OCI-LY3 (cell line): ENCODE measurements around the gene GLYATL1B.
"Not testable (repeated sequence)": the region's sequence is repeated elsewhere in the genome, so short reads cannot be mapped to it uniquely, and the experiment has no call there.

Experiments used
- EZH2phosphoT487 ChIP-seq: fragments of 200-600 bp; shearing (Covaris generic); IDR thresholded peaks from 2 replicates; pipeline ENCODE4 v1.6.1; 2018; ENCODE audit warnings: antibody characterized with exemption, mixed run types, low read depth
- TF ChIP-seq, protein P1 (sequence below): fragments of 200-600, 300-600 bp; sonication (generic); IDR thresholded peaks from 2 replicates; pipeline ENCODE4 v1.5.1; 2014; ENCODE audit warnings: antibody characterized with exemption, low read length, low read depth

DNA sequence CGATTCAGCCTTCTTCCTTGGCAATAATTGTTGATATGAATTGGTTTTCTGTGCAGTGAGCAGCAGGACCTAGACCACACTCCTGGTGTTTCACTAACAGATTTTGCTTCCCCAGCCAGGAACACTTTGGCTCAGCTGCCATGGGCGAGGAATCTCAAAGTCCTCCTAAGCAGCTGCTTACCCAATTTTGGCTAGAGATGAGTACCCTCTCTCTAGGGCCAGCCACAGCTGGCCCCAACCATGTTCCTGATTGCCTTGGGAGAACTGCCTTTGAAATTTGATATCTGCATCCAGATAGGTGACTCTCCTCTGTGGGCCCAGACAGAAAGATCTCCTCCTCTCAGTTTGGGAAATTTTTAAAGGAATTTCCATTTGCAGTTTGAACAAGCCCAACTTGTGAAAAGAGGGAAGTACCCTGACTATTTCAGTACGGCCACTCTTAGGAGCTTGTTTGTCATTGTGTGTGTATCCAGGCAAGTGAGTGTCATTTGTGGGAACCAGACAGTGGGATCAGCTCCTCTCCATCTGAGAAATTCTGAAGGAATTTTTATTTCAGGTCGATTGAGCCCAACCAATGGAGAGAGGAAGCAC is 4.6 kb upstream of the GLYATL1B start:
- TF ChIP-seq, protein P1, sequence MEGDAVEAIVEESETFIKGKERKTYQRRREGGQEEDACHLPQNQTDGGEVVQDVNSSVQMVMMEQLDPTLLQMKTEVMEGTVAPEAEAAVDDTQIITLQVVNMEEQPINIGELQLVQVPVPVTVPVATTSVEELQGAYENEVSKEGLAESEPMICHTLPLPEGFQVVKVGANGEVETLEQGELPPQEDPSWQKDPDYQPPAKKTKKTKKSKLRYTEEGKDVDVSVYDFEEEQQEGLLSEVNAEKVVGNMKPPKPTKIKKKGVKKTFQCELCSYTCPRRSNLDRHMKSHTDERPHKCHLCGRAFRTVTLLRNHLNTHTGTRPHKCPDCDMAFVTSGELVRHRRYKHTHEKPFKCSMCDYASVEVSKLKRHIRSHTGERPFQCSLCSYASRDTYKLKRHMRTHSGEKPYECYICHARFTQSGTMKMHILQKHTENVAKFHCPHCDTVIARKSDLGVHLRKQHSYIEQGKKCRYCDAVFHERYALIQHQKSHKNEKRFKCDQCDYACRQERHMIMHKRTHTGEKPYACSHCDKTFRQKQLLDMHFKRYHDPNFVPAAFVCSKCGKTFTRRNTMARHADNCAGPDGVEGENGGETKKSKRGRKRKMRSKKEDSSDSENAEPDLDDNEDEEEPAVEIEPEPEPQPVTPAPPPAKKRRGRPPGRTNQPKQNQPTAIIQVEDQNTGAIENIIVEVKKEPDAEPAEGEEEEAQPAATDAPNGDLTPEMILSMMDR, result not testable (repeated sequence)
- not testable (repeated sequence) for TF ChIP-seq EZH2phosphoT487
